ENCODE data around the gene PLXNA1. TPM values are rescaled to one million over a fixed set of nuclear protein-coding genes. Genes with fewer than 3 reads are reported as not detected.

Gene PLXNA1
- 30.3 TPM for total RNA-seq (2021; ENCODE audit: unreplicated experiment)
- 26.1 and 35.2 TPM in 2 replicates for polyA plus RNA-seq (2012)
- percentile 55 among the genes with signal in this experiment for Bru-seq, nascent RNA
- BruChase-seq, experiment 1, labeled RNA remaining after a 6-hour chase, result percentile 81 among the genes with signal in this experiment
- percentile 73 among the genes with signal in this experiment for BruChase-seq, experiment 2, labeled RNA remaining after a 2-hour chase
- long read RNA-seq, partial matches to known transcripts, result 9 of 51 reads
- long read RNA-seq, other reads (novel, unspliced or antisense), result 42 of 51 reads

- H3K36me3 ChIP-seq (ENCODE audit: control insufficient read depth in 1 of 2, insufficient read depth in 2 of 2, low read length in 2 of 2), result no peaks in the 10 kb centered on the region
- BruUV-seq (replicated peaks), result no TSS peak
- TF ChIP-seq CTCF (IDR thresholded peaks at IDR 0.05 in 2 of 3, conservative IDR thresholded peaks at IDR 0.05 in 1 of 3; ENCODE audit: borderline replicate concordance in 1 of 3, insufficient read depth in 1 of 3, low read depth in 2 of 3, low read length in 2 of 3) (peak; percentile 81 to 97 (median 91)), POLR2AphosphoS5 (IDR thresholded peaks at IDR 0.05; ENCODE audit: low read depth, low read length) (peak; percentile 46; the same call in 1 of the 2 replicates), CBX3 (IDR thresholded peaks at IDR 0.05; ENCODE audit: low read depth) (peak; percentile 91; the same call in 1 of the 2 replicates), SRF (IDR thresholded peaks at IDR 0.05; ENCODE audit: low read depth) (no peak; the same call in 1 of the 2 replicates), MAX (IDR thresholded peaks at IDR 0.05) (peak; percentile 92), RAD21 (IDR thresholded peaks at IDR 0.05; ENCODE audit: low read depth) (peak; percentile 66), EZH2phosphoT487 (IDR thresholded peaks at IDR 0.05; ENCODE audit: borderline replicate concordance) (no peak), YY1 (IDR thresholded peaks at IDR 0.05; ENCODE audit: extremely low read depth, insufficient replicate concordance, low read depth, low read length) (peak; percentile 66), TCF7L2 (IDR thresholded peaks at IDR 0.05; ENCODE audit: borderline replicate concordance, extremely low read depth, insufficient read depth, insufficient read length) (peak; percentile 81), POLR2A (IDR thresholded peaks at IDR 0.05; ENCODE audit: borderline replicate concordance, extremely low read depth, insufficient read depth, insufficient read length) (peak; percentile 48), SP1 (IDR thresholded peaks at IDR 0.05; ENCODE audit: low read depth) (no peak)
- intact Hi-C loops (cut with micrococcal nuclease), result loop anchor here (1.0 to 10.0 kb wide), 4 partner anchors 230 to 472 kb away; no protein-coding TSS in a partner anchor
- POLR2A ChIA-PET, result no interaction called here
- peak within 1 kb of the TSS; percentile 67; the same call in 1 of the 2 replicates for H3K27ac ChIP-seq (ENCODE audit: low read depth, low read length)
- H3K9me2 ChIP-seq (ENCODE audit: insufficient read depth), result no peaks in the 10 kb centered on the region
- peak within 1 kb of the TSS; percentile 67 to 74 for H3K4me3 ChIP-seq (replicated peaks in 1 of 2; ENCODE audit: low read depth in 1 of 2, low read length in 2 of 2)
- peak within 1 kb of the TSS; percentile 72 for H3K9ac ChIP-seq (ENCODE audit: low read length)
- peaks cover 2 to 19% of the 10 kb centered on the region in 2 experiments; a peak in 3 of 4 replicates for H3K4me1 ChIP-seq (ENCODE audit: control insufficient read depth in 1 of 2, insufficient read depth in 2 of 2, low read length in 2 of 2)
- no peaks in the 10 kb centered on the region for H3K9me3 ChIP-seq (ENCODE audit: control insufficient read depth in 1 of 2, insufficient read depth in 1 of 2, low read depth in 1 of 2, low read length in 2 of 2)
- no peaks in the 10 kb centered on the region for H3K27me3 ChIP-seq (ENCODE audit: insufficient read depth, low read length)
- H2AFZ ChIP-seq (ENCODE audit: low read depth, low read length, poor library complexity, severe bottlenecking), result no peak within 1 kb of the TSS
- DNase-seq (ENCODE audit: low read depth, low spot score) (peak; percentile 64), ATAC-seq (peak; percentile 85)
- CTCF ChIA-PET, result interaction anchor here (0.6 to 2.2 kb wide), 11 partner anchors 9 to 500 kb away, joined by 3 to 10 read pairs (median 4); no protein-coding TSS in a partner anchor
- RAD21 ChIA-PET (ENCODE audit: low non-redundant PET in 1 of 2, low total read pairs in 2 of 2, uncharacterized antibody in 2 of 2, unreplicated experiment in 2 of 2), result interaction anchor here in 1 of 2 experiments (0.7 to 0.8 kb wide), 2 partner anchors 473 to 491 kb away, joined by 3 read pairs; no protein-coding TSS in a partner anchor
- peak within 1 kb of the TSS; percentile 93 for H3K4me2 ChIP-seq (ENCODE audit: low read length)
- H4K20me1 ChIP-seq (ENCODE audit: insufficient read depth), result no peaks in the 10 kb centered on the region
- H3K79me2 ChIP-seq (ENCODE audit: insufficient read depth, low read length), result peaks cover 40% of the 10 kb centered on the region
Measured at GRCh38 chr3:126982471-126983175, at the start of gene PLXNA1. PLXNA1 (plus strand) TSS chr3:126983115; CDS start chr3:126988594, 5,479 bp downstream.
